Stimulated activated CD8-positive, alpha-beta memory T cell treated with anti-CD3 and anti-CD28 coated beads, Interleukin-7, amount 100 ng/mL, for 1 hour (primary cell): ENCODE data around the gene C9orf43.
"Not testable (repeated sequence)": the region's sequence is repeated elsewhere in the genome, so short reads cannot be mapped to it uniquely, and the experiment has no call there.

Source experiments
- DNase-seq, 2 donors: peaks; one replicate each; pipeline ENCODE4 v3.0.0-alpha.2; 2020; ENCODE audit warnings: low read depth in 2 of 2

The C9orf43 gene

DNA sequence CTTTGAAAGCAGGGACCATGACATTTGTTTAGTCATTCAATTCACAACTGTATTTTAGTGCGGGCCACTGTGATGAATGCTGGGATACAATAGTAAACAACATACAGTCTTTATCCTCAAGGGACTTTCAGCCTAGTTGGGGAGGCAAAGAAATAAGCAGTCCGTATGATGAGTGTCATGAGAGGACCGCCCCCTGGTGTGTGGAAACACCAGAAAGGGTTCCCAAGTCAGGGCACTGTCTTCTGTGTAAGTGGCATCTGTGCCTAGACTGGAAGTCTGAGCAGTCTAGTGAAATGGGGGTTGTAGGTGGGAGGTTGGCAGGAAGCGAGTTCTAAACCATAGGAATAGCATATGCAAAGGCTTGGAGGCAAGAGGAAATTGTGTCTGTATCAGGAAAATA is 6.8 kb downstream of the C9orf43 start:
- no peak for DNase-seq

- no peak for DNase-seq
These were observed 11.2 kb downstream of the C9orf43 start for GRCh38 chr9:113421726-113422125.

DNA sequence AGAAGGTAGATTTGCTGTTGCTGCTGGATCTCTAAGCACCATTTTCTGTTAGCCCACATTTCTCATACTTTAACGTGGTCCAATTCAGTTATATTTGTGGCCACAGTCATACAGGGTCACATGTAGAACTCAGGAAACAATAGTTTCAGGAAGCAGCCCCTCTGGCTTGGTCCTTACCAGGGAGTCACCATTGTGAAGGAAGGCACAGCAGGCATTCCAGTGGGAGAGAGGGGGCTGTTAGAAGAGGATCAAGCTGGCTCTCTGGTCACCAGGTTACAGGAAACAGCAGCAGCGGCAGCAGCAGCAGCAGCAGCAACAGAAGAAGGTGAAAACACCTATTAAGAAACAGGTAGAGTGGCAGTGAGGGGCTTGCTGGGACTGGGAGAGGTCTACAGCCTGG is 14.5 kb downstream of the C9orf43 start:
- no peak for DNase-seq

DNA sequence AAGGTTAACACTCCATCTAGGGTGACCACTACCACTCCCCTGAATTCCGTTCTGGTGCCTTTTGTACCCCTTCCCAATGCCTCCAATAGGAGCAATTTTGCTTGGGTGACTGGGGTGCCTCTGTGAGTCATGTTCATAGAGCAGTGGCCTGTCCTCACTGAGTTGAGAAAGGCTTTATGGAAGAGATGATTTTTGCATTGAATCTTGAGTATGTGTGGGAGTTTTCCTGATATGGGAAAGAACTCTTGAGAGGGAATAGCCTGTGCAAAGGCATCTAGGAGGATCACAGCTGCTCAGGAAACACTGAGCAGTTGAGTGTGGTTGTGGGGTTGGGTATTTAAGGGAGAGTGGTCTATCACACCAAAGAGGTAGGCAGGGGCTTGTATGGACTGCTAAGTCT is 16.2 kb downstream of the C9orf43 start:
- DNase-seq: no peak

DNA sequence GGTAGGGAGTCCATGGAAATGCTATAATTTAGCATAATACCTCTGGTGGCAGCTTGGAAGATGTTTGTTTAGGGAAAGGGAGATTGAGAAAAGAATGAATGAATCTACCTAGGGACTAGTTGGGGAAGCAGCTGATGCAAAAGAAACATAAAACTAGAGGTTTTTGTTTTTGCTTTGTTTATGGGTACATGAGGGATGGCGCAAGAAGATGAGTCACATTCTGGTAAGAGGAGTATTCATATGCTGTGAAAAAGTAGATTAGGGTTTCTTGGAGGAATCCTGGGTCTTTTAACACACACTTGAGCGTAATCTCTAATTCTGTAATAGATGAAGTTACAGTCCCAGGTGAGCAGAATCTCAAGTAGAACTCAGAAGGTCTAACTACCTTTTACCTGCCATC is 17.1 kb downstream of the C9orf43 start:
- no peak for DNase-seq

DNA sequence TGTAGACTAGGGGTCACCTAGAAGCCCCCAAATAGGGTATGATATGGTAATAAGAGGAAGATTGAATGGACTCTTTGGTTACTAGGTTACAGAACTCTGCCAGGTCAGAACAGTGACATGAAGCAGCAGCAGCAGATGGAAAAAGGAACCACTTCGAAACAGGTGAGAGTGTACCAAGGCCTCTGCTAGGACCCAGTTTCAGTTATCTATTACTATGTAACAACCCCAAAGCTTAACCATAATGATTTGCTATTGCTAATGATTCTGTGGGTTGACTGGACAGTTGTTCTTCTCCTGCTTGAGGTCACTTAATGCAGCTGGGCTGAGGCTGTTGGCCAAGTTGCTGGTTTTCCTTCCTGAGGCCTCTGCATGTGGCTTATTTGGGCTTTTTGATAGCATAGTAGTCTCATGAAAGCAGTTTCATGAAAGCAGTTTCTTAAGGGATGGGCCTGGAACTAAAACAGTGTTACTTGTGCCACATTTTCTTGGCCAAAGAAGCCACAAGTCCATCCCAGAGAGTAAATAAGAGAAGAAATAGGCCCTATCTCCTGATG is 17.6 kb downstream of the C9orf43 start:
- DNase-seq: no peak

DNA sequence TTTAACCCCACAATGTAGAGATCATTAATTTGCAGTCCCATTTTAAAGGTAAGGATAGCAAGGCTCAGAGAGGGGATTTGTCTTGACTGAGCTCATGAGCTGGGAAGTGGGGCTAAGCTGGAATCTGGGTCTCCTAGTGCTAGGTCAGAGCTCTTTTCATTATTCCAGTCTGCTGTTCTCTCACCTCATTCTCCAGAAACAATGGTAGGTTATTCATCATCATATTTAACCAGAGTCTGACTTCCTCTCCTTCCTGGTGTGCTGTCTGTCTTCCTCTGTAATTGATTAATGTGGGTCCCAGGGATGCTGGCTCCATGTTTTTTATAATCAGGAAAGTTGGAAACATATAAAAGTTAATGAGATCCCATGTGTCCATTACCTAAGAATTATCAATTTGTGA is 20.6 kb downstream of the C9orf43 start:
- no peak for DNase-seq

DNA sequence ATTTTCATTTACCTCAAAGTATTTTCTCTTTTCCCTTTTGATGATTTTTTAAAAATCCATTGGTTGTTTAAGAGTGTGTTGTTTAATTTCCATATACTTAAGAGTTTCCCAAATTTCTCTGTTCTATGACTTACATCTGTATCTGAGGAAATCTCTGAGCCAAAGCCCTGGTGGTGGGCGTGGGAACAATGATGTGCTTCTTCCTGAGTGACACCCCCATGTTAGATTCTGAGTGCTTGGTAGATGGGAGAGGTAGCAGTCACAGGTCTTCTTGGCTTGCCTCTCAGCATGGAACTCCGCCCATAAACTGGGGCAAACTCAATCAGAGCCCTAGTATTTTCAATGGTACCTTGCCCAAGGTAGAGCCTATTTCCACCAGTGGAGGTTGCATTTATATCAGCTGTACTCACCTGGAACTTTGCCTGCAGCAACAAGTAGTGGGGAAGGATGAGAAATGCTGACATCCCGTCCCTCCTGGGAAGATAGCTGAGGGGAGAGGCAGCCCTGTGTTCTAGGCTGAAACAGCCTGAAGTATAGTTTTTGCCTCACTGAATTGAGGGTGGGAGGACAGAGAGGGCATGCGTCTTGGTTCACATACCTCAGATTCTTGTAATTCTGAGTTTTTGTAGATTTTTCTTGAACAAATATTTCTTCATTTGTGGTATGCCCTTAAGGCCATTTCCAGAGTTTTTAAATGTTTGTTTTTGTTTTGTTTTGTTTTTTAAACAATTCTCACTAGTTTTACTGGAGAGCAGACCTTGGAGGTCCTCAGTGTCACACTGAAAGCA is 26.4 kb downstream of the C9orf43 start:
- DNase-seq: no peak

GRCh38 chr9:113437716-113438115 is 27.2 kb downstream of the C9orf43 start:
- DNase-seq: not testable (repeated sequence)

DNA sequence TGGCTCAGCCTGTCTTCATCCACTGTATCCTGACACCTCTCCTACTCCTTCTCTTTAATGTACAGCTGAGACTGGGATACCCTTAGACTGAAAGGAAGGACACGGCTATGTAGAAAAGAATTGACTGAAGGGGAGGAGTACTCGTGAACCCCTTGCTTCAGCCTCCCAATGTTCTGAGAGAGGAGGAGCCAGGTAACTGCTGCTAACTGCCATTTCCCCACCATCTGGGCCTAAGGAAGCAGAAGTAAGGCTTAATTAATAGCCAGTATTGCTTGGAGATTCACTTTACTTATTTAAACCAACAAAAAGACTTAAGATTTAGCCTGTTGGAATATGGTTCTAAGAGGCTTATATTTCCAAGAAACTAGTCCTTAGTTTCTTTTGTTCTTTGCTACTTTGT is 34.2 kb downstream of the C9orf43 start:
- no peak for DNase-seq

DNA sequence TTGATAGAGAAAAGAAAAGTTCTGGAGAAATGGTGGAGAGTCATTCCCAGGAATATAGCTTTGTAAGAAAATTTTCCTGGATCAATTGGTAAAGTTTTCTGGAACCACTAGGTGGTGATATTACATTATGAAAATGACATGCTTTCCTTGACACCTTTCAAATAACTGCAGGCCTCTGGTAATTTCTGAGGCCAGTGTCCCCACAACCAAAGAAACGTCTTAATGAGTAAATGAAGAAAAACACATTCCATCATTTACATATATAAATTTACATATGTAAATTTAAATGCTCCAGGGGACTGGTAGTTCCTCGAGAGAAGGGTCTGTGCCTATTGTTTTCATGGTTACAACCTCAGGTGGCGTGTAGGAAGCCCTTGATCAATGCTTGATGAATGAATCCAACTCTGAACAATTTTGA is 35.8 kb downstream of the C9orf43 start:
- DNase-seq: no peak

DNA sequence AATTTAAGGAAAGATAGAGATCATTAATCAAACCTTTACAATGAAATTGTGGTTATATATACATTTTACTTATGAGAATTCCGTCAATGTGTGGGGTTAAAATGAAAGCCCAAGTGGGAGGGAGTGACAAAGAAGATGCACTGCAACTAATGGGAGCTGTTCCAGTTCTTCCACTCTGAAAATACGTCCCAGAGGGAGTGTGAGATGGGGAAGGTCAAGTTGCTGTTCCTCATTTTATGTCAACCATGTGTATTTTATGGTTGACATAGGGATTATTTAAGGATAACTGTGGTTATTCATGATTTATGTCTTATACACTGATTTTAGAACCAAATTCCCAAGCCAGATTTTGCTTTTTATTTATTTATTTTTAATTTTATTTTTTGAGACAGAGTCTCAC is 38.8 kb downstream of the C9orf43 start:
- no peak for DNase-seq

DNA sequence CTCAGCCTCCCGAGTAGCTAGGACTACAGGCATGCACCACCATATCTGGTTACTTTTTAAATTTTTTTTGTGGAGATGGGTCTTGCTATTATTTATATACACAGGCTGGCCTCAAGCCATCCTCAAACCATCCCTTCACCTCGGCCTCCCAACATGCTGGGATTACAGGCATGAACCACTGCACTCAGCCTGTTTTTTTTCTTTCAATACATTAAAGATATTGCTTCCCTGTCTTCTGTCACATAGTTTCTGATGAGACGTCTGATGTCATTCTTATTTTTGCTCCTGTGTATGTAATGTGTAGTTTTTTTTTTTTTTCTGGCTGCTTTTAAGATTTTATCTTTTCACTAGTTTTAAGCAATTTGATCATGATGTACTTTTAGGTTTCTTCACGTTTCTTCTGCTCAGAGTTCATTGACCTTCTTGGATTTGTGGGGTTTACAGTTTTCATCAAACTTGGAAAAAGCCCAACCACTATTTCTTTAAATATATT is 41.6 kb downstream of the C9orf43 start:
- no peak for DNase-seq

- no peak for DNase-seq
These were observed 44.6 kb downstream of the C9orf43 start for GRCh38 chr9:113454914-113455761.

DNA sequence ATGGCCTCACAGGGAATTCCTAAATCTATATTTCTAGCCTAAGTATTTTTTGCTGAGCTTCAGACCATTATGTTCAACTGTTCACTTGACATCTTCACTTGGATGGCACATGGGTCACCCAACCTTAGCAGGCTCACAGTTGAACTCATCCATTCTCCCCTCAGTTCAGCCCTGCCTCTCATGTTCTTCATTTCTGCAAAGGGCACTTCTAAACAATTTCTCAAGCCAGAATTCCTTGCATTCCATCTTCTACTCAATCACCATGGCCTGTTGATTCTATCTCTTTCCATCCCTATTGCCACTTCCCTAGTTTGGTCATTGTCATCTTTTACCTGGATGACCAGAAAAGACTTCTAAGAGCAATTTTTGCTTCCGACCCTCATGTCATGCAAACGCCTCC is 45.7 kb downstream of the C9orf43 start:
- DNase-seq: no peak

GRCh38 chr9:113461285-113461684 is 50.7 kb downstream of the C9orf43 start:
- no peak for DNase-seq

- no peak for DNase-seq
These were observed 51.4 kb downstream of the C9orf43 start for GRCh38 chr9:113461943-113462342.

DNA sequence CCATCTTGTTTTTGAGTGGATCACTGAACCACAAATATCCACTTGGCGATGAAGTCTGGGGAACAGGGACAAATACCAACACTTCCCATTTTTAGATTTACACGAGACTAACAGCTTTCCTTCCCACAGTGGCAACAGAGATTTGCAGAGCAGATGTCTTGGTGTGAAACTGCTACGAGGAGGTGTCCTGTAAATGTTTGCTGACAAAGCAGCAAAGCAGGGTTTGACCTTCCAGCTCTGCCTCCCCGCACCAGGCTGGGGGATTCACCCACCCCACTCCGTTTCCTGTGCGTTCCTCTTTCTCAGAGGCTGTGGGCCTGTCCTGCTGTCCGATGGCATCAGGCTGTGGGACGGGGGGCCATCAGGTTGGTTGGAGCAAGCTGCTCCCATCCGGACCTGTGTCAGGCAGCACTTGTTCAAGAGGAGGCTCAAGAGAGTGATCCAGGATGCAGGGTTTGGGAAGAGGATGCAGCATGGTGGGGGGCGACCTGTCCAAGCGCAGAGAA is 52.3 kb downstream of the C9orf43 start:
- DNase-seq: no peak

- no peak for DNase-seq
These were observed 53.1 kb downstream of the C9orf43 start, which contains the start of gene RGS3 for GRCh38 chr9:113463418-113464285. TSS of gene RGS3 (plus strand) at chr9:113463727. CDS start at chr9:113463803, 76 bp downstream.

- no peak for DNase-seq
These were observed 53.7 kb downstream of the C9orf43 start for GRCh38 chr9:113464286-113464660.

DNA sequence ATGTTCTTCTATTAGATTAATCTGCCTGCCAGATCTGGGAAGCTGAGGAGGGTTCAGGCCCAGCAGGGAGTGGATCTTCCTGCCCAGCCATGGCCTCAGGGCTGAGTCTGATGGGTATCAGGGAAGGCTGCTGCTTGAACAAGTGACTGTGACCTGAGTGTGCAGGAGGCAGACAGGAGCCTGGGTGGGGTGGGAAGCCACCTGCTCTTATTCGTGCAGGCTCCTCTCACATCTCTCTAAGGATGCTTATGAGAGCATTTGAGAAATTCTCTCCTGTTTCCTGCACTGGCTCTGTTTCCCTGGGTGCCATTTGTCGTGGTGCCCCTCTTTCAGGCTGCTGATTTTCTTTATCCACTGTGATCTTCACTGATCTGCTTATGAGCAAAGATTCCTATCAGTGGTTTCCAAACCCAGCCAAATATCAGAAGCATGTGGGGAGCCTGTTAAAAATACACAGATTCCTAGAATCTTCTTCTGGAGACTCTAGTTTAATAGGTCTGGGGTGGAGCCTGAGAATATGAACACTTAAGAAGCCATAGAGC is 55.1 kb downstream of the C9orf43 start:
- DNase-seq: no peak
